ENCODE results near the gene A2M. TPM values are rescaled to one million over a fixed set of nuclear protein-coding genes. Genes with fewer than 3 reads are reported as not detected.
"Not testable (repeated sequence)": the region's sequence is repeated elsewhere in the genome, so short reads cannot be mapped to it uniquely, and the experiment has no call there.

Gene A2M
- total RNA-seq, 1 donor from 2014 or later = 846 TPM

DNA sequence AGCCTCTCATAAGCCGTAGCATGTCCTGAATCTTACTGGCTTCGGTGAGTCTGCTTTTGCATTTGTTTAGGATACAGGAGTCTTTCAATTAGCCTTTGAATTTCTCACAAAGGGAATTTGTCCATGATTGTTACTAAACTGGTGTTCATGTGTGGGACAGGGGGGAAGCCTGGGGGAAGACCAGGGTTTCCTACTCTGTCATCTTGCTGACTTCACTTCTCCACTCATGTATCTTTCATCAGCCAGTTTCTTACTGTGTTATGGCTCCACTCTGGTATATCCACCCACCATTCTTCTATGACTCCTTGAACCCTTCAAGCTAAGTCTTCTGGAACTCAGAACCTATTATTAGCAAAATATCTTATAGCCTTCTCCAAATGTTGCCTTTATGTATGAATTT, 31.7 kb upstream of the A2M start:
- intact Hi-C loops (cut with DNase I) = no loop called here
- no peaks in the 10 kb centered on the region for H3K36me3 ChIP-seq
- H3K4me3 ChIP-seq = no peak overlapping the region
- no peak overlapping the region for H3K27ac ChIP-seq
- DNase-seq (ENCODE audit: low spot score in 2 of 2) = no peak
- TF ChIP-seq, protein P1, sequence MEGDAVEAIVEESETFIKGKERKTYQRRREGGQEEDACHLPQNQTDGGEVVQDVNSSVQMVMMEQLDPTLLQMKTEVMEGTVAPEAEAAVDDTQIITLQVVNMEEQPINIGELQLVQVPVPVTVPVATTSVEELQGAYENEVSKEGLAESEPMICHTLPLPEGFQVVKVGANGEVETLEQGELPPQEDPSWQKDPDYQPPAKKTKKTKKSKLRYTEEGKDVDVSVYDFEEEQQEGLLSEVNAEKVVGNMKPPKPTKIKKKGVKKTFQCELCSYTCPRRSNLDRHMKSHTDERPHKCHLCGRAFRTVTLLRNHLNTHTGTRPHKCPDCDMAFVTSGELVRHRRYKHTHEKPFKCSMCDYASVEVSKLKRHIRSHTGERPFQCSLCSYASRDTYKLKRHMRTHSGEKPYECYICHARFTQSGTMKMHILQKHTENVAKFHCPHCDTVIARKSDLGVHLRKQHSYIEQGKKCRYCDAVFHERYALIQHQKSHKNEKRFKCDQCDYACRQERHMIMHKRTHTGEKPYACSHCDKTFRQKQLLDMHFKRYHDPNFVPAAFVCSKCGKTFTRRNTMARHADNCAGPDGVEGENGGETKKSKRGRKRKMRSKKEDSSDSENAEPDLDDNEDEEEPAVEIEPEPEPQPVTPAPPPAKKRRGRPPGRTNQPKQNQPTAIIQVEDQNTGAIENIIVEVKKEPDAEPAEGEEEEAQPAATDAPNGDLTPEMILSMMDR (IDR thresholded peaks at IDR 0.05) = no peak
- peaks cover 0 to 11% of the 10 kb centered on the region in 2 donors for H3K9me3 ChIP-seq
- no peaks in the 10 kb centered on the region for H3K27me3 ChIP-seq
- H3K4me1 ChIP-seq = no peaks in the 10 kb centered on the region

DNA sequence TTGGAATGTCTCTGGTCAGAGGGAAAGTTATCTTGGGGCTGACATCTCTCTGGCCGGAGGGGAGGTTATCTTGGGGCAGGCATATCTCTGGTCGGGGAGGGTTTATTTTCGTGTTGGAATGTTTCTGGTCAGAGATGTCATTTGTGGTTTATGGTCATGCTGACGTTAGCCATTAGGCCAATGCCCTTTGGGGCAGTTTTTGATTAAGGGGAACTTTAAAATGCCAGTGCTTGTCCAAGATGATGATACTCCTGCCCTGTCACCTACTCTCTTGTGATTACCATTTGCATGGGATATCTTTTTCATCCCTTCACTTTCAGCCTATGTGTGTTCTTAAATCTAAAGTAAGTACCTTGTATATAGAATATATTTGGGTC, 29.0 kb upstream of the A2M start:
- no peak overlapping the region for H3K4me3 ChIP-seq
- no peaks in the 10 kb centered on the region for H3K36me3 ChIP-seq
- no peak overlapping the region for H3K27ac ChIP-seq
- H3K27me3 ChIP-seq = no peaks in the 10 kb centered on the region
- intact Hi-C loops (cut with DNase I) = no loop called here
- no peak for DNase-seq (ENCODE audit: low spot score in 2 of 2)
- peaks cover 0 to 11% of the 10 kb centered on the region in 2 donors for H3K9me3 ChIP-seq
- TF ChIP-seq, protein P1 (IDR thresholded peaks at IDR 0.05) = no peak
- H3K4me1 ChIP-seq = no peaks in the 10 kb centered on the region

DNA sequence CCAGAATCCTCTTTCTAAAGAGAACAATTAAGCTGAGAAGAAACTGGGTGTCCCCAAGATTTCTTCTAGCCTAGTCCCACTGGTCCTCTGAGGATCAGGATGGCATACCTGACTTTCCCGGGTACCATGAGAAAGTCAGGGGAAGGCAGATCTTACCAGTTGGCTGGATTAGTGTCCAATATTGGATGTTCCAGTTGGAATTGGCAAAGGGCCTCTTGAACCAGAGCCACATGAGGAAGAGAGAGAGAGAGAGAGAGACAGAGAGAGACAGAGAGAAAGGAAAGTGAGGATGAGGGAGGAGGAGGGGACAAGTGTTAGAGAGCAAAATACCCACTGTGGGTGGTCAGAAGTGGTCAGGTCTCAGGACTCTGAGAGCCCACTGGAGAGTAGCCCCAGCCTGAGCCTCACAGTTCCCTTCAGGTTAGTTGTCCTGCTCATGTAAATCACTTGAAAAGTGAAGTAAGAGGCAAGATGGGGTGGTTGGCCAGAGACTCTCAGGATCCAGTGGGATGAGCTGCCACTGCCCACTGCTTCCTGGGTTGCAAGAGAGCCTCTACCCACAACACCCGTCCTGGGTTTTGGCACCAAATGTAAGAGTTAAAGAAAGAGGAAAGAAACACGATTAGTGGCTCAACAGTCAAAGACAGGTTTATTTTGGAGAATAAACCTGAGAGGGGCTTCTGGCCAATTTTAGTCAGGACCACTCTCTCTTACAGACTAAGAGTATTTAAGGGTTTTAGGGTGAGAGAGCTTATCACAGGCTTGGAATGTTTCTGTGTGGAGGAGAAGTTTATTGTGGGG, 28.4 kb upstream of the A2M start:
- no peak for DNase-seq (ENCODE audit: low spot score in 2 of 2)
- H3K9me3 ChIP-seq = peaks cover 0 to 11% of the 10 kb centered on the region in 2 donors
- H3K4me3 ChIP-seq = no peak overlapping the region
- H3K27me3 ChIP-seq = no peaks in the 10 kb centered on the region
- TF ChIP-seq, protein P1 (IDR thresholded peaks at IDR 0.05) = no peak
- no peaks in the 10 kb centered on the region for H3K36me3 ChIP-seq
- intact Hi-C loops (cut with DNase I) = no loop called here
- H3K27ac ChIP-seq = no peak overlapping the region
- no peaks in the 10 kb centered on the region for H3K4me1 ChIP-seq

DNA sequence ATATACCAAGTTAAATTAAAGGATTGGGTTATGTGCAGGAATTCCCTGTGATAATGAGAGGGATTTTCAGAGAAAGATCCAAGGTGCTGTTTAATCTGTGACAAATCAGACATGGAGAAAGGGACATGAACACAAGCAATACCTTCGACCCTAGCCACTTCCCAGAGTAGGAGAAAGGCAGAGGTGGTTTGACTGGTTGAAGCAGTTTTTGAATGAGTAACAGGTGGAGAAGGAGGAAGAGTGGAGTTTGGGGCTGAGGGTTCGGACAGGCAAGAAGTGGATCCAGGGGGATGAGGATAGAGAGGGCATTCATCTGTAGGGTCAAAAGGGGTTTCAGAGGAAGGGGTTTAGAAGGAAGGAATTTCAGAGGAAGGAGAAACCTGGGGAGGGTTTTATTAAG, 27.4 kb upstream of the A2M start:
- no peak overlapping the region for H3K27ac ChIP-seq
- H3K4me1 ChIP-seq = no peaks in the 10 kb centered on the region
- DNase-seq (ENCODE audit: low spot score in 2 of 2) = no peak
- H3K27me3 ChIP-seq = no peaks in the 10 kb centered on the region
- H3K36me3 ChIP-seq = no peaks in the 10 kb centered on the region
- TF ChIP-seq, protein P1 (IDR thresholded peaks at IDR 0.05) = no peak
- no peak overlapping the region for H3K4me3 ChIP-seq
- intact Hi-C loops (cut with DNase I) = no loop called here
- H3K9me3 ChIP-seq = peaks cover 0 to 11% of the 10 kb centered on the region in 2 donors

DNA sequence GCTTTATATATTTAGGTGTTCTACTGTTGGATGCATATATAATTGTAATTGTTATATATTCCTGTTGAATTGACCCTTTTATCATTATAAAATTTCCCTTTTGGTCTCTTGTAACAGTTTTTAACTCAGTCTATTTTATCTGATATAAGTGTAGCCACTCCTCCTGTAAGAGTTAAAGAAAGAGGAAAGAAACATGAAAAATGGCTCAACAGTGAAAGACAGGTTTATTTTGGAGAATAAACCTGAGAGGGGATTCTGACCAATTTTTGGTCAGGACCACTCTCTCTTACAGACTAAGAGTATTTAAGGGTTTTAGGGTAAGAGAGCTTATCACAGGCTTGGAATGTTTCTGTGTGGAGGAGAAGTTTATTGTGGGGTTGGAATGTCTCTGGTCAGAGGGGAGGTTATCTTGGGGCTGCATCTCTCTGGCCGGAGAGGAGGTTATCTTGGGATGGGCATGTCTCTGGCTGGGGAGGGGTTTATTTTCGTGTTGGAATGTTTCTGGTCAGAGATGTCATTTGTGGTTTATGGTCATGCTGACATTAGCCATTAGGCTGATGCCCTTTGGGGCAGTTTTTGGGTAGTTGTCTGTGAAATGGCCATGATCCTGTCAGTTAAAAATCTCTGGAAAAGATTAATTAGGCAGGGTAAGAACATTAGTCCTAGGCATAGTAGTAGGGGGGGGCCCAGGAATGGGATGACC, 24.0 kb upstream of the A2M start:
- H3K4me3 ChIP-seq; H3K9me3 ChIP-seq; H3K27me3 ChIP-seq; H3K36me3 ChIP-seq; H3K27ac ChIP-seq; DNase-seq (ENCODE audit: low spot score in 2 of 2); intact Hi-C loops (cut with DNase I); H3K4me1 ChIP-seq: not testable (repeated sequence)

DNA sequence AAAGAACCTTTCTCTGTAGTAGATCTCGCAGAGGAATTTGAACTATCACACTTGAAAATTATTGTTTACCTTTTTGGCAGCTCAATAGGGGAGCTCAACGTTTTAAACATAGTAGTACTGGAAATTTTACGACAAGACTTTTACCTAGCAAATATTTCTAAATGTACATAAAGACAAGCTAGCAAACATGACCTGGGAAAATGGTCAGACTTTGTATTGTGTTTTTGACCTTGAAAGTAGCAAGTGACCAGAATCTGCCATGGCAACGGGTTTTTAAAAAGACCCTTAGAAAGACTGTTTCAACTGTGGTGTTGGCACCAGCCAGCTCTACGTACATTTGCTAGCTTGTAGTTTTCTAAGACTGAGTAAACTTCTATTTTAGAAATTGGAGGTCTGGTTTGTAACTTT, 20.2 kb upstream of the A2M start:
- Histone ChIP-seq H3K36me3 (no peaks in the 10 kb centered on the region), H3K4me1 (no peaks in the 10 kb centered on the region), H3K4me3 (no peak overlapping the region), H3K9me3 (no peaks in the 10 kb centered on the region), H3K27ac (no peak overlapping the region), H3K27me3 (no peaks in the 10 kb centered on the region)
- intact Hi-C loops (cut with DNase I) = no loop called here
- no peak for DNase-seq (ENCODE audit: low spot score in 2 of 2)
- TF ChIP-seq, protein P1 (IDR thresholded peaks at IDR 0.05) = no peak
